ENCODE results near the gene OR4X2.
"Not testable (repeated sequence)": the region's sequence is repeated elsewhere in the genome, so short reads cannot be mapped to it uniquely, and the experiment has no call there.

Gene OR4X2, protein sequence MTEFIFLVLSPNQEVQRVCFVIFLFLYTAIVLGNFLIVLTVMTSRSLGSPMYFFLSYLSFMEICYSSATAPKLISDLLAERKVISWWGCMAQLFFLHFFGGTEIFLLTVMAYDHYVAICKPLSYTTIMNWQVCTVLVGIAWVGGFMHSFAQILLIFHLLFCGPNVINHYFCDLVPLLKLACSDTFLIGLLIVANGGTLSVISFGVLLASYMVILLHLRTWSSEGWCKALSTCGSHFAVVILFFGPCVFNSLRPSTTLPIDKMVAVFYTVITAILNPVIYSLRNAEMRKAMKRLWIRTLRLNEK

DNA sequence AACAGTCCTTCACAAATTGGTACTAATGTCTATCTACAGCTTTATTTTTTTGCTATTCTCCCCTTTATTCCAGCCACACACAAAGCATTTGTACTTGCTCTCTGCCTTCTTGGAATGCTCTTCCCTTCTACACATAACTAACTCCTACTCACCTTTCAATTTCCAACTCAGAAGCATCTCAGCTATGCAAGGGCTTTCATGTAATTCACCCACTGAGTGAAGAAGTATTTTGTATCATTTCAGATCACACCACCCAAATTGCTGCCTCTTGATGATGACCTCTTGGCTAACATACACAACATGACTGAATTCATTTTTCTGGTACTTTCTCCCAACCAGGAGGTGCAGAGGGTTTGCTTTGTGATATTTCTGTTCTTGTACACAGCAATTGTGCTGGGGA lies at the start of gene OR4X2:
TSS of gene OR4X2 (plus strand) at position 301 of the 400 bp plus-strand sequence. CDS start at position 301, 0 bp downstream.
- TF ChIP-seq Cebpa-rat (IDR thresholded peaks at IDR 0.05), result no peak
- H3K4me1 ChIP-seq, result no peaks in the 10 kb centered on the region

DNA sequence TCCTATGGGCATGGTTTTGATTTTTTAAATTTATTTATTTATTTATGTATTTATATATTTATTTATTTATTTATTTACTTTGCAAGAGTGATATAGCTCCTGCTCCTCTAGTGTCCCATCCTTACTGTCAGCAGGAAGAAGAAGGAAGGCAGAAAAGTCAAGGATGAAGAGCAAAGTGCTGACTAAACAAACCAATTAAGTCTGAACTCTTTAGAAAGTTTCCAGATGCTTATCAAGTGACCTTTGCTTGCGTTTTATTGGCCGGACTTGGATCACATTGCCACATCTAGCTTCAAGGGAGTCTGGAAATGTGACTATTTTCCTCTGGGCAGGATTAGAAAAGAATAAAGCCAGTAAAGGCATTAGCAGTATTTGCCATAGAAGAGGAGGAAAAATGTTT lies 37.0 kb upstream of the OR4X2 start:
- no peak overlapping the region for H3K27ac ChIP-seq
- no peaks in the 10 kb centered on the region for H3K36me3 ChIP-seq
- no peaks in the 10 kb centered on the region for H3K4me1 ChIP-seq
- TF ChIP-seq Cebpa-rat (IDR thresholded peaks at IDR 0.05), result no peak
- no peaks in the 10 kb centered on the region for H4K20me1 ChIP-seq
- H3K4me3 ChIP-seq, result no peak overlapping the region
- H3K9ac ChIP-seq, result no peak overlapping the region
- H3K9me3 ChIP-seq, result no peaks in the 10 kb centered on the region
- H3K27me3 ChIP-seq, result no peaks in the 10 kb centered on the region
- H3K4me2 ChIP-seq, result no peak overlapping the region

More for the DNA sequence above, at the start of gene OR4X2:
- Histone ChIP-seq H3K27me3 (no peaks in the 10 kb centered on the region), H3K36me3 (no peaks in the 10 kb centered on the region), H3K9ac (no peak within 1 kb of the TSS), H3K4me2 (no peak within 1 kb of the TSS), H3K4me3 (no peak within 1 kb of the TSS), H3K27ac (no peak within 1 kb of the TSS), H4K20me1 (no peaks in the 10 kb centered on the region), H3K9me3 (peaks cover 6% of the 10 kb centered on the region)

DNA sequence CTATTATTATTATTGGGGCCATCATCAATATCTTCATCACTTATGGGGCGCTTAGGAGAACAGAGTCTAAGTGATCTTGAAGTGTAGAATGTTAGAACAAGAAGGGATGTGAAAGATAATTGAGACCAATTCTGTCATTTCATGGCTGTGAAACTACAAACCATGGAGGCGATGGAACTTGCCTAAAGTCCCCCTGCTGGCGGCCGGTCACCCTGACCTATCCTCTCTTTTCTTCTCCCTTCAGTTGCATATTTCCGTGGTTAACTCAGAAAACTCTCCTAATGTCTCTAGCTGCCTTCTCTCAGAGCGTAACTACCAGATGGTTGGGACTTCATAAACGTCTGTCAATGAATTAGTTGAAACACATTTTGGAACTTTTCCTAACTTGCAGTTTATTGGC lies 34.9 kb upstream of the OR4X2 start:
- TF ChIP-seq Cebpa-rat (IDR thresholded peaks at IDR 0.05), result no peak
- no peak overlapping the region for H3K9ac ChIP-seq
- H3K4me3 ChIP-seq, result no peak overlapping the region
- H3K27me3 ChIP-seq, result no peaks in the 10 kb centered on the region
- H3K9me3 ChIP-seq, result no peaks in the 10 kb centered on the region
- no peak overlapping the region for H3K27ac ChIP-seq
- no peak overlapping the region for H3K4me2 ChIP-seq
- H3K36me3 ChIP-seq, result no peaks in the 10 kb centered on the region
- H4K20me1 ChIP-seq, result no peaks in the 10 kb centered on the region
- no peaks in the 10 kb centered on the region for H3K4me1 ChIP-seq

DNA sequence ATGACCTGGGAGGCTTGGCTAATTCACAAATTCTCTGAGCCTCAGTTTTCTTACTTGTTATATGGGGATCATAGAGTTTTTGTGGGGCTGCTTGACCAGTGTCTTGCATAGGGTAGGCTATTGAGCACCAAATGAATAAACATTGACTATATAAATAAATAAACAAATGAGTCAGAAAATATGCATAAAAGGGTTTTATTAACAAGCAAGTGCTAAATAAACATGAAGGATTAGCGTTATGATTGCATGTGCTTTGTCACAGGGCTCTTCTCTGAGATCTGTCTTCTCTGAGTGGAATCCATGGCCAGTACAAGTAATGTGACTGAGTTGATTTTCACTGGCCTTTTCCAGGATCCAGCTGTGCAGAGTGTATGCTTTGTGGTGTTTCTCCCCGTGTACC lies 28.4 kb upstream of the OR4X2 start, which contains the start of gene OR4B1:
TSS of gene OR4B1 (plus strand) at position 301 of the 400 bp plus-strand sequence. CDS start at position 301, 0 bp downstream.
- Histone ChIP-seq H3K27ac (no peak within 1 kb of the TSS), H3K36me3 (no peaks in the 10 kb centered on the region), H3K27me3 (no peaks in the 10 kb centered on the region), H3K9me3 (no peaks in the 10 kb centered on the region), H3K4me1 (no peaks in the 10 kb centered on the region), H3K4me2 (no peak within 1 kb of the TSS), H3K9ac (no peak within 1 kb of the TSS), H4K20me1 (no peaks in the 10 kb centered on the region), H3K4me3 (no peak within 1 kb of the TSS)
- no peak for TF ChIP-seq Cebpa-rat (IDR thresholded peaks at IDR 0.05)

DNA sequence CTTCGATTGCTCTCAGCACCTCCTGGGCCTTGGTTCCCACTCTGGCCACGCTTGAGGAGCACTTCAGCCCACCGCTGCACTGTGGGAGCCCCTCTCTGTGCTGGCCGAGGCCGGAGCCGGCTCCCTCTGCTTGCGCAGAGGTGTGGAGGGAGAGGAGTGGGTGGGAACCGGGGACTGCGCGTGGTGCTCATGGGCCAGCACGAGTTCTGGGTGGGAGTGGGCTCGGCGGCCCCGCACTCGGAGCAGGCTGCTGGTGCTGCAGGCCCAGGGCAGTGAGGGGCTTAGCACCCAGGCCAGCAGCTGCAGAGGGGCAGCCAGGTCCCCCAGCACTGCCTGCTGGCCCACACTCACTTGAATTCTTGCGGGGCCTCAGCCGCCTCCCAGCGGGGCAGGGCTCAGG lies 16.1 kb upstream of the OR4X2 start:
- TF ChIP-seq Cebpa-rat (IDR thresholded peaks at IDR 0.05), result no peak
- no peak overlapping the region for H3K9ac ChIP-seq
- H3K4me1 ChIP-seq, result no peaks in the 10 kb centered on the region
- no peak overlapping the region for H3K4me2 ChIP-seq
- H3K4me3 ChIP-seq, result no peak overlapping the region
- H4K20me1 ChIP-seq, result no peaks in the 10 kb centered on the region
- H3K9me3 ChIP-seq, result peaks cover 21% of the 10 kb centered on the region
- H3K36me3 ChIP-seq, result no peaks in the 10 kb centered on the region
- no peaks in the 10 kb centered on the region for H3K27me3 ChIP-seq
- H3K27ac ChIP-seq, result no peak overlapping the region

DNA sequence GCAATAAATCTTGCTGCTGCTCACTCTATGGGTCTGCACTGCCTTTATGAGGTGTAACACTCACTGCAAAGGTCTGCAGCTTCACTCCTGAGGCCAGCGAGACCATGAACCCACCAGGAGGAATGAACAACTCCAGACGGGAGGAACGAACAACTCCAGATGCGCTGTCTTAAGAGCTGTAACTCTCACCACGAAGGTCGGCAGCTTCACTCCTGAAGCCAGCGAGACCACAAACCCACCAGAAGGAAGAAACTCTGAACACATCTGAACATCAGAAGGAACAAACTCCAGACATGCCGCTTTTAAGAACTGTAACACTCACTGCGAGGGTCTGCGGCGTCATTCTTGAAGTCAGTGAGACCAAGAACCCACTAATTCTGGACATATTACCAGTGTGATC lies 14.8 kb upstream of the OR4X2 start:
- not testable (repeated sequence) for H4K20me1 ChIP-seq, H3K4me2 ChIP-seq, H3K27ac ChIP-seq, H3K27me3 ChIP-seq, H3K4me3 ChIP-seq, H3K36me3 ChIP-seq, H3K9ac ChIP-seq, H3K4me1 ChIP-seq
- H3K9me3 ChIP-seq, result peaks cover 21% of the 10 kb centered on the region

DNA sequence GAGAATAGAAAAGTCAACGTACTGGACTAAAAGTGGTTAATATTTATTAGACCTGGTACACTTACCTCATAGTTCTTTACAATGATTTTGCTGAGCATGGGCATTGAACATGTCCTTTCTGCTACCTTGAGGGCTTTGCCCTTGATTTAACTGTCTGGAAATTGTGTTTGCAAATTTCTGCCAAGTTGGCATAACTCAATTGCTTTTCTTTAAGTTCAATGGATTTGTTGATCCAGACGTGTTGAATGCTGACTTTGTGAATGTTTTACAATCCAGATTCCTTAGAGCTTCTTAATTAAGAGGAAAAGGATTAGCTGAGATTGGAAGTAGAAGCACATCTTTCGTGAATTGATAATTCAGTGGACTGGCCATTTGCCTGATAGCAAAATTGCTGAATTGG lies 7.2 kb upstream of the OR4X2 start:
- Histone ChIP-seq H4K20me1 (no peaks in the 10 kb centered on the region), H3K36me3 (no peaks in the 10 kb centered on the region), H3K9me3 (peaks cover 12% of the 10 kb centered on the region), H3K4me3 (no peak overlapping the region), H3K4me1 (no peaks in the 10 kb centered on the region), H3K27me3 (no peaks in the 10 kb centered on the region), H3K9ac (no peak overlapping the region), H3K4me2 (no peak overlapping the region), H3K27ac (no peak overlapping the region)
- no peak for TF ChIP-seq Cebpa-rat (IDR thresholded peaks at IDR 0.05)

DNA sequence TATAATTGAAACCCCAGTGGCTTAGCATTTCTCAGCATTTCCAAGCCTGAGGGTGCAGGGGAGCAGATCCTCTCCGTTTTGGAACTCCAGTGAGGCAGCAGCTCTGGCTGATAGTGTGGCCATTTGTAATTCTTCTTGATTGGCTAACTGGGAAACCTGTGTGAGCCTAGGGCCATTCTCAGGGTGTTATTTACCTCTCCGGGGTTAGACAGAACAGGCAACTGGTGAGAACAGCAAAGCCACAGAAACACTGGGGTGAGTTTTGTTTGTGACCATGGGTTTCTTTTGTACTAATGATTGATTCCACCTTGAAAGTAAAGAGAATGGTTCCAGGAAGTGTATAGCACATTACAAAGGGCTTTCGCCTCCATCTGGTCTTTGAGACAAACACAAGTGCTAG lies 2.4 kb upstream of the OR4X2 start:
- no peaks in the 10 kb centered on the region for H3K4me1 ChIP-seq
- no peak overlapping the region for H3K4me3 ChIP-seq
- no peaks in the 10 kb centered on the region for H3K36me3 ChIP-seq
- TF ChIP-seq Cebpa-rat (IDR thresholded peaks at IDR 0.05), result no peak
- no peak overlapping the region for H3K4me2 ChIP-seq
- no peaks in the 10 kb centered on the region for H4K20me1 ChIP-seq
- H3K9me3 ChIP-seq, result no peaks in the 10 kb centered on the region
- no peaks in the 10 kb centered on the region for H3K27me3 ChIP-seq
- H3K27ac ChIP-seq, result no peak overlapping the region
- H3K9ac ChIP-seq, result no peak overlapping the region

DNA sequence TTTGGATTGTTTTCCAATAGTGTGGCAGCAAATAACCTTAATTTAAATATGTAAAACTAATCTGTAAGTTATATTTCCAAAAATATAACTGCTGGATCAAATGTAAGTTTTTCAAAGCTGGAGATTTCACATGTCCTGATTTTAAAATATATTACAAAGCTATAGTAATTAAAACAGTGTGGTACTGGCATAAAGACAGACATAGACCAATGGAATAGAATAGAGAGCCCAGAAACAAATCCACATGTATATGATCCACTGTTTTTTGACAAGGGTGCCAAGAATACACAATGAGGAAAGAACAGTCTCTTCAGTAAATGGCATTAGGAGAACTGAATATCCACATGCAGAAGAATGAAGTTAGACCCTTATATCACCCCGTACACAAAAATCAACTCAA lies 4.0 kb downstream of the OR4X2 start:
- Histone ChIP-seq H3K4me3 (no peak overlapping the region), H4K20me1 (no peaks in the 10 kb centered on the region), H3K36me3 (no peaks in the 10 kb centered on the region), H3K27me3 (no peaks in the 10 kb centered on the region), H3K4me1 (no peaks in the 10 kb centered on the region), H3K4me2 (no peak overlapping the region), H3K9me3 (peaks cover 11% of the 10 kb centered on the region), H3K27ac (no peak overlapping the region), H3K9ac (no peak overlapping the region)
- TF ChIP-seq Cebpa-rat (IDR thresholded peaks at IDR 0.05), result no peak

DNA sequence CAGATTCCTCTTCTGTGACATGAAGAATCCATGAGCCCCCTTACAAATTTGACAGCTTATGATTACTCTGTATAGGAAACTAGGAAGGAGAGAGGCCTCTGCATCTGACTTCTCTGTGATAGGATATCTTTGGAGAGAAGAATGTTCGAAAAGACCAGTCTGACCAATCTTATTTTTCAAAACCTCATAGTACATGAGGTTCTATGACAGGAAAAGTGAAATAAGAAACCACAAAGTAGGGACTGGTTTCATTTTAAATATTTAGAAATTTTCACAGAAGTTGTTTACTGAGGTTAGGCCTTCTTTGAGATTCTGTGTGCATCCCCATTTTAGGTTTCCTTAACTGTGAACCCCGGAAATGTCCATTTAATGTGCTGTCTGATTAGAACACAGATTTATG lies 16.7 kb downstream of the OR4X2 start:
- H3K9ac ChIP-seq, result no peak overlapping the region
- no peak overlapping the region for H3K27ac ChIP-seq
- no peaks in the 10 kb centered on the region for H4K20me1 ChIP-seq
- H3K27me3 ChIP-seq, result no peaks in the 10 kb centered on the region
- TF ChIP-seq Cebpa-rat (IDR thresholded peaks at IDR 0.05), result no peak
- H3K9me3 ChIP-seq, result no peaks in the 10 kb centered on the region
- H3K36me3 ChIP-seq, result no peaks in the 10 kb centered on the region
- no peak overlapping the region for H3K4me2 ChIP-seq
- no peaks in the 10 kb centered on the region for H3K4me1 ChIP-seq
- H3K4me3 ChIP-seq, result no peak overlapping the region
